GM21447 (cell line): Measurements from ENCODE around the gene SSTR4.

Source experiments
- ATAC-seq: cut with Tn5 transposase; IDR thresholded peaks from one replicate; pipeline ENCODE4 v1.9.1; 2021; ENCODE audit not compliant: unreplicated experiment

The SSTR4 gene

DNA sequence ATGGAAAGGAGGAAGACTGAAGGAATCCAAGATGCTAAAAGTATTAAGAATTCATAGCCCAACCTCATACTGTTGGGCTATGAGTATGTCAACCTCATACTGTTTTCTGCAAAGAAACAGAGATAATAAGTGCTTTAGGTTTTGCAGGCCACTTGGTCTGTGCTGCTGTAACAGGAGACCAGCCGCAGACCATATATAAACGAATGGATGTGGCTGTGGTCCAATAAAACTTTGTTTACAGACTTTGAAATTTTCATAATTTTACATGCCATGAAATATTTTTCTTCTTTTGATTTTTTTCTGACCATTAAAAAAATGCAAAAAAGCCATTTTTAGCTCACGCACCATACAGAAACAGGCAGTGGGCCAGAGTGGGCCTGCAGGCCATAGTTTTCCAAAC is 28.1 kb downstream of the SSTR4 start:
- ATAC-seq, result no peak

DNA sequence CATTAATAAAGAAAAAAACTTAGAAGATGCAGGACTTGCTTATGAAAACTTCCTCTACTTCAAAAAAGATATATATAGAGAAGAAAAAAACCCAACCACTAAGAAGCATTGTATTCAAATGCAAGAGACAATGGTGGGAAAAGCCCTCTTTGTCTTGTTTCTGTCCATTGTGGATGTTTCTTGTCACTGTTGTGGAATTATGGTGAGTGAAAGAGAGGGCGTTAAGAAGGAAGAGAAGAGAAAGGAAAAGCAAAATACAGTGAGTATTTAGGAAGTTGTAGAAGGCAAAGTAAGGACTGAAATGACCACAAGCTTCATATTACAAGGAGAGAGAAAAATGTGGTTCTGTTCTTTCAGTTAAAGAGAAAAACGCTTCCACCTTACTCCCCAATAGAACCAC is 28.5 kb downstream of the SSTR4 start:
- ATAC-seq, result no peak

DNA sequence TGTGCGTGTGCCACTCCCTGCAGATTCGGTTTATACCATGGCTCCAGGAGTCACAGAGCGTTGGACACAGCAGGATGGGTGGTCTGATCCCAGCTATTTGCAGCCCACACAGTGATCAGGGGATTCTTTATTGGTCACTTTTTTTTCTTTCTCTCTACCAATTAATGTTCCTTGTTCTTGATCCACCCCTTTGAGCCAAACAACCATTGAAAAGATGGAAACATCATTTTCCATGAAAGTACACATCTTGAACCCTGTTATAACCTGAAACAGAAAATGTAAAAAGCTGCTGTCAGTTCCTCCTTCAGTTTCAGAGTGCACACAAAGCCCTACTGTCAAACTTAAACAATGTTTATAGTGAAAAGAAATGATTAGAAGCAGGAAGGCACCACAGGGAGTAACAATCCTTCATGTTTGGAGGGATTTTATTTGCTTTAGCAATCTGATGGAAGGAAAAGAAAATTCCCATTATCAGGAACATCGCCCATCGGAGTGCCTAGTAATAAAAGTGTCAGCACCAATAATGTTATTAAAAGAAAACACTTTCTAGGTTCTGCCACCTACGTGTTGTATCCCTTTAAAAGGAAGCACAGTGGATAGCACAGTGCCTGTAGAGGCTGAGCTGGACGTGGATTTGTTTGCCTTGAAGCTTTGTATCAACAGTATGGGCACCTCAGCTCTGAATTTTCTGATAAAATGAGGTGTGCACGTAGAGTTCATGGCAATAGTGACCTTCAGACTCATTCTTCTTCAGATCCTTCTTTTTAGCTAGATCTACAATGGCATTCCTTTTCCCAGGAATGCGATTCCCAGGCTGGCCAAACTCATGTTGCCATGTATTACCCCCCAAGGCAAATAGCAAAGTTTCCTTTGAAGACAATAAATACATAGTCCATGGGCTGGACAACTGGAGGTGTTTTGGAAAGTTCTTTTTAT is 30.4 kb downstream of the SSTR4 start:
- no peak for ATAC-seq

DNA sequence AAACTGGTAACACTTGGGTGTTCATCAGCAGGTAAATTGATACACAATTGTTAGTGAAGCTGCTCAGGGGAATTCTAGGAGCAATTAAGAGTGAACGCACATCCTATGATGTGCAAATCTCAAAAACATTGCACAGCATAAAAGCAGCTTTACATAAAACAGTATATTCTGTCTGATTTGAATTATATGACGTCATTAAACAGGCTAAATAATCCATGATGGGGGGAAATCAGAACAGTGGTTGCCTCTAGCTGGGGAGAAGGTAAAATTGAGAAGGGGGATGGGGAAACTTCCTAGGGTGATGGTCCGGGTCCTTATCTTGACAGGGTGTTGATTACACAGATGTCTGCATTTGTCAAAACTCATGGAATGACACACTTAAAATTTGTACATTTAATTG is 31.7 kb downstream of the SSTR4 start:
- no peak for ATAC-seq

GRCh38 chr20:23068283-23068682 is 33.2 kb downstream of the SSTR4 start:
- ATAC-seq, result no peak

DNA sequence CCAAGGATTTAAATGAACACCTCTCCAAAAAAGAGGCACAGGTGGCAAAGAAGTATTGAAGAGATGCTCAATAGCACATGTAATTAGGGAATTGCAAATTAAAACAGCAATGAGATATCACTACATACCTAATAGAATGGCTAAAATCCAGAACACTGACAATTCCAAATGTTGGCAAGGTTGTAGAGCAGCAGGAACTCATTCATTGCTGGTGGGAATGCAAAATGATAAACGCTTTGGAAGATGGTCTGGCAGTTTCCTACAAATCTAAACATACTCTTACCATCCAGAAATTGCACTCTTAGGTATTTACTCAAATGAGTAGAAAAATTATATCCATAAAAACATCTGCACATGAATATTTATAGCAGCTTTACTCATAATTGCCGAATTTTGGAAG is 34.0 kb downstream of the SSTR4 start:
- ATAC-seq, result no peak

GRCh38 chr20:23071398-23071797 is 36.3 kb downstream of the SSTR4 start:
- no peak for ATAC-seq

DNA sequence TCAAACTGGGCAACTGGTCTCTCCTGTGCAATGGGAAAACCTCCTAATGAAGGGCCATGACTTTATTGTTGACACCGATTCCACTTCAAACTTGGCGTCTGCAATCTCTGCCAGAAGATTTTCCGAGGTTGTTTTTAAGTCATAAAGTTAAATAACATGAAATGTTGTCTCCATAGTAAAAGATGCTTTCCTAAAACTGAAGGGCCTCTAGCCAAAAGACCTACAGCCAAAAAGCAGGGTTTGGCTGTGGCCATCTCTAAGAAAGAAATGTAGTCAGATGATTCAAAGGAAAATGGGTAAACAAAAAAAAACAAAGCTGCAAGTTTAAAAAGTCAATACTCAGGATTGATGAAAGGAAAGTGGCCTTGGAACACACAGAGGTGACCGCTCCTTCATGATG is 36.9 kb downstream of the SSTR4 start:
- no peak for ATAC-seq

GRCh38 chr20:23072892-23073586 is 37.9 kb downstream of the SSTR4 start:
- ATAC-seq, result no peak

DNA sequence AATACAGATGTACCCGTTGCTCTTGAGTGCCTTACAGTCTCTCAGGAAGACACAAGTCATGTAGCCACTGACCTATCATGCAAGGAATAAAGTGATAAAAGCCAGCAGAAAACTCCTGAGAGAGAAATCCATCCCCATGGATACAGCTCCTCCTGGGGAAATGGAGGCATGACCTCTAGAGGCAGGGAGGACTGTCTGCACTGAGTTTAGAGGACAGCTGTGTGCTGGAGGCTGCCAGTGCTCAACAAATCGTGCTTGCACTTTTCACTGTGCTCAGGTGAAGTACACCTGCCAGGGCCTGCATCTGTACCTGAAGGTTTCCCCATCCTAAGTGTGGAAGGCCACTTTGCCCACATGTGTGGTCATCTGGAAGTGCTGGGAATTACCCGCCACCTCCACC is 38.9 kb downstream of the SSTR4 start:
- no peak for ATAC-seq

DNA sequence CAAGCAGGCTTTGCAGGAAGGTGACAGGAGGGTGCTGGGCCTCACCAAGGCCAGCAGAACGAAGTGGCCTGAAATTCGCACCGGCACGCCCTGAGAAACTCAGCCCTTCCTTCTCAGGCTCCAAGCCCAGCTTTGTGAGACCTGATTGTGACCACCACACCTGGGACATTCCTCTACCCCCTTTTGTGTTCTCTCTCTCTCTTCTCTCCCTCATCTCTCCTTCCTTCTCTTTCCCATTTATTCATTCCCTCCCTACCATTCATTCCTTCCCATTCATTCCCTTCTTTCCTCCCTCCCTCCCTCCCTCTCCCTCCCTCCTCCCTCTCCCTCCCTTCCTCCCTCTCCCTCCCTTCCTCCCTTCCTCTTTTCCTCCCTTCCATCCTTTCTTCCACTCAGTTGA is 42.2 kb downstream of the SSTR4 start:
- no peak for ATAC-seq

GRCh38 chr20:23078351-23079015 is 43.4 kb downstream of the SSTR4 start:
- no peak for ATAC-seq

DNA sequence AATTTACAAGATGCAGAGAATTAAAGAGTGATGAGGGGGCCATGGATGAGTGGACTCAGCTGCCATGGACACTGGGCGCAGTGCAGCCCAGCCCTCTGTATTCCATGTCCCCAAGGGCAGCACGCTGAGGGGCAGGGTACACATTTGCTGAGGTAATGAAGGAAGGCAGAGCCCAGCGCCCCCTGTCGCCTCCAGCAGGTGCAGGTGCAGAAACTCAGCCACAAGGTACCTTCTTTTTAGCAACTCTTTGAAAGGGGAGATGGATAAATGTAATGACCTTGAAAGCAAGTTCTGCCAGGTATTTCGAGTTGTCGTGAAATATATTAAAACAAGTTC is 43.9 kb downstream of the SSTR4 start:
- no peak for ATAC-seq

- ATAC-seq, result no peak
Measured at GRCh38 chr20:23079926-23080325, 44.8 kb downstream of the SSTR4 start.

DNA sequence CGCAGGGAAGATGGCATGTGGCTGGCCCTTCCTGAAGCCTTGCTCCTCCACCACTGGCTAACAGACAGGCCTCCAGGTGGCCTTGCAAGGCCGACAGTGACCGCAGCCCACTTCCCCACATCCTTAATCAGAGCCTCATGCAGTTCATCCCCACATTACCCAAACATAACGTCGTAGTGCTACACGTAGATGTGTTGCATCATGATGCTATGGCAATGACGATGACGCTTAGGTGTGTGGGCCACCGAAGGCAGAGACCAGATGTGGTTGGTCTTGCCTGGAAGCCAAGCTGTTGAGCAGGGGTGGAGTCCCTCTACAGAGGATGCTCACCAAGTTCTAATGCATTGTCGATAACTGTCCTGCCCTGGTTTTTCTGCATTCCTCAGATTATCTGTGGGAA is 45.4 kb downstream of the SSTR4 start:
- ATAC-seq, result no peak

DNA sequence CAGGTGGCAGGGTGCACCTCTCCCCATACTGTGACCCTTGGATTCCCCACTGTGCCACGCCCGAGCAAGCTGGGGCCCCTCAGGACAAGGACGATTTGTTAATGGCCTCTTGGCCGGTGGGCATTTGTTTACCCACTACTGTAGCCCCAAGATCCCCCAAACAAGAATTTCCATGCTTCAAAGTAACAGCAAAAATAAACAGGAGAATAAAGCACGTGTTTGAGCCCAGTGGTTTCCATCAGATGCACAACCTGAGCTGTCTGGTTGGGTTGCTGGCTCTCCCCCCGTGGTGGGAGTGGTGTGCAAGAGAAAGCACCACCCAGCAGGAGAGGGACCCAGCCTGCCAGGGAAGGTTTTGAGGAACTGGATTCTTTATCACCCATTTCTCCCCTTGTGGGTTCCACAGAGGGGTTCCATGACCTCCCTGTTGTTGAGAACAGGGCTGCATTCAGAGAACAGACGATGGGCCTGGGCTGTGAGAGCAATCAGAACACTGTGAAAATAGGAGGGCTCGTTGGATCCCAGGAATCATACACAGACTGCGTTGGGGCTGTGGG is 46.2 kb downstream of the SSTR4 start:
- no peak for ATAC-seq

DNA sequence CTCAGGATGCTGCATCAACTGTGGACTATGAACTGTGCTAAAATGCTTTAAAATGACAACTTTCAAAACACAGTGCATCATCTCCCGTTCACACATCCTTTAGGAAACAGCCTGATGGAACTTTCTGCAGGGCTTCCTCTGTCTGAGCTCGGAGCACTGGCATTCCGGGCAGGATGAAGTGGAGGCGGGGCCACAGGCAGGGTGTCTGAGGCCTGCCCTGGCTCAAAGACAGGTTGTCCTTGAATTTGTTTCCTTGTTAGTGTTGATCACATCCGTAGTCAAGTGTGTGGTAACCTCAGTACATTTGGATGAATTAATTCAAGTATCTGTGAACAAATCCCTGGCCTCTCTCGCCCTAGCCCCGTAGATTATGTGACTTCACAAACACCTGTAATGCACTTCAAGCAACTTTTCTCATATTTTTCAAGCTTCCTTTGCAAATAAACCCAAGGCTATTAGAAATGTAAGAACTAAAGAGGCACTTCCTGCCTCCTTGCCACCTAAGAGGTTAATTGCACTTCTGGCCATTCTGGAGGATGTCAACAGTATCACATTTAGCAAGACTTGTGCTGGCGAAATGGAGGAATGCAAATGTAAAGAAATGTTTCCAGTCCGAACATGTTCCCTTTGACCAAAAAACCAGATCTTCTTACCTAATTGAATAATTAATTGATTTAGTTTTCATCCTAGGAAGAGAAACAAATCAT is 47.9 kb downstream of the SSTR4 start:
- ATAC-seq, result no peak

DNA sequence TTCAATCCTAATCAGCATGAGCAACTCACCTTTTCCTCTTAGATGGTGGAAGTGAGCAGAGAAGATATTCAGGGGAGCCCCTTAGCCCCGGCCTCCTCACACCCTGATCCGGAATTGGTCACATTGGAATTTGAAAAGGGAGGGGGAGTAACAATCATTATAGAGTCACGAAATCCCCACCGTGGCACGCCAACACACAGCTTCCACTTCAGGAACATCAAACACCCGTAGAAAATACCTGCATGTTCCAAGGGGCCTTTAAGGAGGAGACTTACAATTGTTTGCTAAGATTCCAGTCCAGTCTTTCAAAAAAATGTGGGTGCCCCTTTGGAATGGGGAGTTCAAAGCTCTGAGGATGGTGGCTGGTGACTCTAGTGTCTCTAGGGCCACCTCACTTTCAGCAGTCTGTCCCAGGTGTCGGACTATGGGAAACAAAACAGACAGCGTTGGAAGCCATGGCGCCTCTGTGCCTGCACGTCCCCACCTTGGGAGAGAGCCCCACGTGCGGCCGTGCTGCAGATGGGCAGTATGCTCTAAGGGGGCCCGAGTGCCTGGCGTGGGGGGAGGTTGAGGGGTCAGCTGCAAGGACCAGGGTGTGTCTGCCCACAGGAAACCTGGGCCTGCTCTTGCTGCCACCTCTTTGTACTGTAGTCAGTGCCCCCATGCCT is 48.6 kb downstream of the SSTR4 start:
- no peak for ATAC-seq

GRCh38 chr20:23084282-23084844 is 49.3 kb downstream of the SSTR4 start:
- no peak for ATAC-seq

GRCh38 chr20:23084845-23085365 is 49.8 kb downstream of the SSTR4 start:
- ATAC-seq, result no peak
